Stimulated activated CD8-positive, alpha-beta memory T cell treated with anti-CD3 and anti-CD28 coated beads, Interleukin-4, amount 100 ng/mL, for 4 hours (primary cell): ENCODE data around the gene LGALS7.

Experiments
- DNase-seq, 2 donors: peaks; one replicate each; pipeline ENCODE4 v3.0.0-alpha.2; 2020; ENCODE audit warnings: low read depth in 2 of 2, low spot score in 1 of 2

LGALS7 gene

DNA sequence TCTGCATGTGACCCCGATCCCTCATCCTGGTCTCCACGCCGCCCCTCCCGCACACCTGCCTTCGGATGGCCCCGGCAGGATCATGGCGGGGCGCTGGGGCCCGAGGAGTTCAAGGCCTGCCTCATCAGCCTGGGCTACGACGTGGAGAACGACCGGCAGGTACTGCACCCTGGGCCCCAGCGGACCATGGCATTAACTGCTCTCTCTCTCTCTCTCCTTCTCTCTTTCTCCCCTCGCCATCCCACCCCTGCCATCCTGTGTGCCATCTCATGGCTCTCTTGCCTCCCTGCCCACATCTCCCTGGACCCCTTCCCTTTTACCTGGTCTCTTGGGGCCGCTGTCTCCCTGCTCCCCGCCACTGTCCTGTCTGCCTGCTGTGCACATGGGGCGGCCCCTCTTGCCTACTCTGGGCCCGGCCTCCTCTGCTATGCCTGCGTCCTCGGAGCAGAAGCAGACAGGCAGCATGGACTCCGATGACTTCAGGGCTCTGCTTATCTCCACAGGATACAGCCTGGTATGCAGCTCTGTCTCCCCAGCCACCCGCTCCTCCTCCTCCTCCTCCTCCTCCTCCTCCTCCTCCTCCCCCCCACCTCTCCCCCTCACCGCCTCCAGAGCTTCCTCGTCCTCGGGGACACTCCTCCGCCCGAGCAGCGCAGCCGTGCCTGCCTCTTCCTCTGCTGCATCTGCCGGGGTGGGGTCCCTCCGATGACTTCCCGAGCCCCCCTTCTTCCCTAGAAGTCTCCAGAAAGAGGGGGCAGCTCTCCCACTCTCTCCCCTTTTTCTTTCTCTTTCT lies 45.3 kb downstream of the LGALS7 start:
- no peak for DNase-seq

DNA sequence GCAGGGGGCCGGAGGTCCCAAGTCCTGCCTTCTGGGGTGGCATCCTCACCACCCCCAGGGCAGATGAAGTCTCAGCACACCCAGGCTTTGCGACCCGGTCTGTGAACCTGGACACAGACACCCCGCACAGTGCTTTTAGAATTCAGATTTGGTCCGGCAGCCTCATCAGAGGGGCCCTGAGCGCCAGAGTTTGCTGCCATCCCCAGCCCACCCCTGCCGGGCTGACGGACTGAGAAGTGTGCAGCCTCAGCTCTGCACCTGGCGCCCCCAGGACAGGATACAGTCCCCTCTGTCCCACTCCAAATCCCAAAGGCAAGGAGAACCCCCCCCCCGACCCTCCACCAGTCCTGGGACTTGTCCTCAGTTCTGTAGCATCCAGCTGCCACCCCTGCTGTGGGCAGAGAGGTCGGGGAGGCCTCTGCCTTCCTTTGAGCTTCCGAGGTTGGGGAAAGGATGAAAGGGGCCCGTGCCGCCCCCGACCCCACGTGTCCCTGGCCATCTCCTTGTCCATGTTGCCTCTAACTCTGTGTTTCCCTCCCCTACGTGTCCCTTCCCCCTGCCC lies 45.9 kb downstream of the LGALS7 start:
- DNase-seq = no peak

DNA sequence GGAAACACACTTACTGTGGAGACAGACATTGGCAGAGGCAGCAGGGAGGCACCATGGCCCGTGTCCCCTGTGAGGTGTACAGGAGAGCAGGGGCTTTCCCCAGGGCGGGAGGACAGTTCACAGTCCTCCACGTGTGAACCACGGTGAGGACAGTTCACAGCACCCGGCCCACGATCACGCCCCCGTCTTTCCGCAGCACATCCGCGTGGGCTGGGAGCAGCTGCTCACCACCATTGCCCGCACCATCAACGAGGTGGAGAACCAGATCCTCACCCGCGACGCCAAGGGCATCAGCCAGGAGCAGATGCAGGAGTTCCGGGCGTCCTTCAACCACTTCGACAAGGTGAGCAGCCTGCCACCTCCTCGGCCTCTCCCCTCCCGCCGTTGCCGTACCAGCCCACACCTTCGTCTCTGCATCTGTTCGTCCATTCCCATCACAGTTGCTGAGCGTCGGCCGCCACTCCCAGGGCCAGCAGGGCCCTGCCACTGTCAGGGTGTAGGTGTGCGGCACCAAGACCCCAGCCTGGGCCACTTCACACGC lies 46.5 kb downstream of the LGALS7 start:
- peak in 1 of 2 donors; percentile 42 for DNase-seq

DNA sequence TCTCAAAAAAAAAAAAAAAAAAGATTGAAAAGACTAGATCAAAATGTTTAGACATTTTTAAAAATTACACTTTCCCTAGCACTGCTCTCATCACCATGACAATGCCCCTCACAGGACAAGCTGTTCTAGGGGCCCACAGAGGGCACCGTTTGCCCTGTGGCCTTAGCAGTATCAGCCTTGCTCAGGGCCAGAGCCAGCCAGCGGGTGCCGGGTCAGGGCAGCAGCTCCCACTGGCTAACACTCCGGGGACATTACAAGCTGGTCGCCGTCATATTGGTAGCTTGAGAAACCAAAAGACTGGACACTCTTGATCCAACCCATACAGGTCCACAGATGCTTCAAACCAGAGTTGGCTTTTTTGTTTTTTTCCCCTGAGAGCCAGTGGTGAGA lies 47.0 kb downstream of the LGALS7 start:
- no peak for DNase-seq

DNA sequence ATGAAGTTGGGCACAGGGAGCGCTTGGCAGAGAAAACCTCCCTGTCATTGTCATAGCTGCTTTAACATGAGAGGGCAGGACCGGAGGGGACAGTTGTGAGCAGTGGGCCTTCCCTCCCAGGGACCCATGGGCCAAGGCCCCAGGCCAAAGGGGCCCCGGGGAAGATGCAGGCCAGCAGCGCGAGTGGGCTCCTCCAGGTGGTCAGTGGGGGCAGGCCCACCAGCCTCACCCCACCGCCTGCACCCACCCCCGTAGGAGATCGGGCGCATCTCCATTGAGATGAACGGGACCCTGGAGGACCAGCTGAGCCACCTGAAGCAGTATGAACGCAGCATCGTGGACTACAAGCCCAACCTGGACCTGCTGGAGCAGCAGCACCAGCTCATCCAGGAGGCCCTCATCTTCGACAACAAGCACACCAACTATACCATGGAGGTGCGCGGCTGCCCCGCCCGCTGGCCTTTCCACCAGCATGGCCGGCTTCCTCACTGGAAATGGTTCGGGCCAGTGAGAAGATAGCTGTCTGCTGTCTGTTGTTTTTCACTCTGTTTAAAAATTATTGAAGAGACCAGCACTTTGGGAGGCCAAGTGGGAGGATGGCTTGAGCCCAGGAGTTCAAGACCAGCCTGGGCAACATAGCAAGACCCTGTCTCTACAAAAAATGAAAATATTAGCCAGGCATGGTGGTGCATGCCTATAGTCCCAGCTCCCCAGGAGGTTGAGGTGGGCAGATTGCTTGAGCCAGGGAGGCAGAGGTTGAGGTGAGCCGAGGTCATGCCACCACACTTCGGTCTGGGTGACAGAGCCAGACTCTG lies 47.6 kb downstream of the LGALS7 start:
- no peak for DNase-seq

DNA sequence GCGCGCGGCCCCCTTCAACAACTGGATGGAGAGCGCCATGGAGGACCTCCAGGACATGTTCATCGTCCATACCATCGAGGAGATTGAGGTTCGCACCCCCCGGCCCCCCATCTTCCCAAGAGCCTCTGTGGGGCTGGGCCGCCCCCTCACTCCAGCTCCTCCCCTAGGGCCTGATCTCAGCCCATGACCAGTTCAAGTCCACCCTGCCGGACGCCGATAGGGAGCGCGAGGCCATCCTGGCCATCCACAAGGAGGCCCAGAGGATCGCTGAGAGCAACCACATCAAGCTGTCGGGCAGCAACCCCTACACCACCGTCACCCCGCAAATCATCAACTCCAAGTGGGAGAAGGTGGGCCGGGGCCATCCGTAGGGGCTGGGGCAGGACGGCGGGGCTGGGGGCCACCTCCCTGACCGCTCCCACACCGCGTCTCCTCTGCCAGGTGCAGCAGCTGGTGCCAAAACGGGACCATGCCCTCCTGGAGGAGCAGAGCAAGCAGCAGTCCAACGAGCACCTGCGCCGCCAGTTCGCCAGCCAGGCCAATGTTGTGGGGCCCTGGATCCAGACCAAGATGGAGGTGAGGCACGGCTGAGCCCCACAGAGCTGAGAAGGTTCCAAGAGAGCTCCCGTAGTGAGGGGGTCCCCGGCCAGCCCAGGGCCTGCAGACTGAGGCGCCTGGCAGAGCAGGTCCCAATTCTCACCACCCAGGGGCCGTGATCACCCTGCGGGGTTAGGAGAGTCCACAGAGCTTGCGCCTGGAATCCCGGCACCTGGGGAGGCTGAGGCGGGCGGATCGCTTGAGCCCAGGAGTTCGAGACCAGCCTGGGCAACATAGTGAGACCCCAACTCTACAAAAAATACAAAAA lies 49.1 kb downstream of the LGALS7 start:
- DNase-seq = no peak

DNA sequence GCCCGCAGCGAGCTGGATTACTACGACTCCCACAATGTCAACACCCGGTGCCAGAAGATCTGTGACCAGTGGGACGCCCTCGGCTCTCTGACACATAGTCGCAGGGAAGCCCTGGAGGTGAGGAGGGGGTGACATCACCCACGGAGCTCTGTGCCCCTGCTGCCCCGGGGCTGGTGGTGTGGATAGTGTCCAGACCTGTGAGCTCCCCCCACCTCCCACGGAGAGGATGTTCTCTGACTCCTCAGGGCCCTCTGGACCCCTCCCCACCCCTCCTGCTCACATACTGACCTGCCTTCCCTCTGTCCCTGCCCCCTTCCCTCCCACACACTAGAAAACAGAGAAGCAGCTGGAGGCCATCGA lies 49.7 kb downstream of the LGALS7 start:
- no peak for DNase-seq

DNA sequence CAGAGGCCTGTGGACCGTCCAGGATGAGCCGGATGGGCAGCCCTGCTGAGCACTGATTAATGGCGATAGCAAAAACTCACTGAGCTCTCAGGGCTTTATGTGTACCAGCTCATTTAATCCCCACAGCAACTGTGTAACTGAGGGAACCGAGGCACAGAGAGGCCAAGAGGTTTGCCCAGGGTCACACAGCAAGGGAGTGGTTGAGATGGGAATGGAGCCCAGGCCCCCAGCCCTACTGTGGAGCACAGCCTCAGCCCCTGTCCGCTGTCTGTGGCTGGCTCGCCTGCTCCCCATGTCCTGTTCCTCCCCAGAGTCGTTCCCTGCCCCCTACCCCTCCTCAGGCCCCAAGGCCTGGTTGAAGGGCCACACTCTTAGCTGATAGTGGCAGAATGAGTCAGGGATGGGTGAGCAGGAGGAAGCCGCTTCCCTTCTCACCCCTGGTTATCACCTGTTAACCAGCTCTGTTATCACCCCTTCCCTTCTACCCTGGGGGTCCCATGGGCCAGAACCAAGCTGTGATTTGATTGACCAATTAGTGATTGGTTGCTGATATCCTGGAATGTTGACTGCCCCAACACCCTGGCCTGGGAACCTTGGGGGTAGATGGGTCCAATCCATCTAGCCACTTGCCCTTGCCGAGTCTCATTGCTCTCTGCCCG lies 50.2 kb downstream of the LGALS7 start:
- no peak for DNase-seq

DNA sequence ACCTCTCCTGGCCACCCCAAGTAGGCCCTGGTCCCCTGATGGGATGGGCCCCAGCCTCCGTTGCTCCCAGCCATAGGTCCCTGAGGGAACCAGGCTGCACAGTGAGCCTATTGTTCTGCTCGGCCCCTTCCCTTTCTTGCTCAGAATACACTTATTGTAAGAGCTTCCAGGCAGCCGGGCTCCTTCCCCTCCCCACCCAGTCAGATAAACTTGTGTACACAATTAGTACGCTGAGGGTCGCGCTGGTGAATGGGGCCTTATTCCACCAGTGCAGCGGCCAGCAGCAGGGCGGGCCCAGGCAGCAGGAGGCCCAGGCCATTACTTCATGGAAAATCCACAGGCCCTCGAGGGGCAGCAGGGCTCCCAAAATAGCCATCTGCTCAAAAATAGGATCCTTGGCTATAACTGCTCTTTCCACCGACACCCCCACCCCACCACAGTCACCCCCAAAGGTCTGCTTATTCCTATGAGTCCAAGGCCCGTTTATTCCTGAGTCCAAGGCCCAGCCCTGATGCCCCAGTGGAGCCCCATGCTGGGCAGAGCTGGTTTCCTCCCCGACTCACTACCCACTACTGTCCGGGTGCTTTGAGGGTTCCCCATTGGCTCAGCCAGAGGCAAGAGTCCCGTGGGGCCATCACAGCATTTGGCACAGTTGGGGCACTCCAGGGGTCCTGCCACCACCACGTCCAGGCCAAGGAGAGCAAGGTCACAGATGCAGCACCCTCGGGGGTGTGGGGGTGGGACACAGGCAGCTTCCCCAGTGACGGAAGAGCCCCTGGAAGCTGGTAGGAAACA lies 51.1 kb downstream of the LGALS7 start:
- no peak for DNase-seq

DNA sequence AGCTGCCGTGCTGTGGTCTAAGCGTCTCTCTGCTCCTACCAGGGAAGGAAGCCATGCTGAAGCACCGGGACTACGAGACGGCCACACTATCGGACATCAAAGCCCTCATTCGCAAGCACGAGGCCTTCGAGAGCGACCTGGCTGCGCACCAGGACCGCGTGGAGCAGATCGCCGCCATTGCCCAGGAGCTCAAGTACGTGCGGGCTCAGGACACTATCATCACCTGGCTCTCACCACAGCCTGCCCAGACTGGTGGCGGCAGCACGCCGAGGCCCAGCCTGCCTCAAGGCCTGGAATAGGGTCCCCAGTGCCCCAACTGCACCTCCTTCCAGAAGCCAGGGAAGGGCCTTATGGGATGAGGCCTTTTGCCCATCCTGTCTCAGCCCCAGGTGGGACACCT lies 51.8 kb downstream of the LGALS7 start:
- no peak for DNase-seq
